NAMALWA (cell line): ENCODE results near the gene PTPRN2.

Experiments used
- DNase-seq: peaks from one replicate; pipeline ENCODE4 v3.0.0-alpha.2; 2015; ENCODE audit warnings: low spot score

The PTPRN2 gene

DNA sequence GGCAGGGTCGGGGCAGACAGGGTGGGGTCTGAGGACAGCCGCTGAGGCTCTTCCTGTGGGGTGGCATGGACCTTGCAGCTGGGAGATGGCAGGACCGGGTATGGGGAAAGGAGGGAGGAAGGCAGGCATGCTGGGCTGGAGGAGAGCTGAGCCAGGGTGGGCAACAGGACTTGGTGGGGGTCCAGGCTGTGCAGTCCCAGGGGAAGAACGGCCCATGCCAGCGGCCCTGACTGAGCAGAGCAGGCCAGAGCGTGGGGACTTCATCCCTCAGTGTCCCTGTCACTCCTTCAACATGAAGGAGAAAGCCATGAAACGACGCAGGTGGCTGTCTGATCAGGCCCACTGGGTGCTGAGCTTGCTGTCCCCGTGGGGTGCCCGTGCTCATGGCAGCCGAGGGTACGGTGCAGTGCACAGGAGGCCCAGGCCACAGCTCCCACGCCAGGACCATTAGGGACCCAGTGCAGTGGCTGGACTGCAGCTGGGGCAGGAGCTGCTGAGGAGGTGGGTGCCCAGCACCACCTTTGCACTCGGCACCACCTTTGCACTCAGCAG lies 519.6 kb downstream of the PTPRN2 start:
- no peak for DNase-seq

DNA sequence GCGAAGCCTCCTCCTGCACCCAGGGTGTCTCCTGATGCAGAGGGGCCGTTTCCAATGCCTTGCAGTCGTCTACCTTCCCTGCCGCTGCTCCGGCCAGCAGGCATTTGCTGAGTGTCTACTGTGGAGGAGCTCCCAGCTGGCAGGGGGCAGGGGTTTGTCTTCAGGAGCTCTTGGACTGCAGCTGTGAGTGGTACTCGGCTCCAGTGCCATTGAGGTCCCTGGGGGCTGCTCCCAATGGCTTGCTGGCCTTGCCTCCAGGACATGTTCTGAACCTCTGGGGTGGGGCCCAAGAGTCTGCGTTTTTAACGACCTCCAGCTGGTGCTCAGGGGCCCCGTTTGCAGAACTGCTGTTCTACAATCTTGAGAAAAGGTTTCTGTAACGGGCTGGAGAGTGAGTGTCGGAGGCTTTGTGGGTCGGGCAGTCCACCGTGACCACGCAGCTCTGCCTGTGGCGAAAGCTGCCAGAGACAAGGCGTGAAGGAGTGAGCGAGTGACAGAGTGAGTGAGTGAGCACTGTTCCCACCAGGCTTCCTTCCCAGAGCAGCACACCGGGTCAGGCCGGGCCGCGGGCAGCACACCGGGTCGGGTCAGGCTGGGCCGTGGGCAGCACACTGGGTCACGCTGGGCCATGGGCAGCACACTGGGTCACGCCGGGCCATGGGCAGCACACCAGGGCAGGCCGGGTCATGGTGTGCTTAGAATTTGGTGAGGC lies 520.2 kb downstream of the PTPRN2 start:
- no peak for DNase-seq

GRCh38 chr7:158066085-158066484 lies 521.5 kb downstream of the PTPRN2 start:
- DNase-seq: no peak

DNA sequence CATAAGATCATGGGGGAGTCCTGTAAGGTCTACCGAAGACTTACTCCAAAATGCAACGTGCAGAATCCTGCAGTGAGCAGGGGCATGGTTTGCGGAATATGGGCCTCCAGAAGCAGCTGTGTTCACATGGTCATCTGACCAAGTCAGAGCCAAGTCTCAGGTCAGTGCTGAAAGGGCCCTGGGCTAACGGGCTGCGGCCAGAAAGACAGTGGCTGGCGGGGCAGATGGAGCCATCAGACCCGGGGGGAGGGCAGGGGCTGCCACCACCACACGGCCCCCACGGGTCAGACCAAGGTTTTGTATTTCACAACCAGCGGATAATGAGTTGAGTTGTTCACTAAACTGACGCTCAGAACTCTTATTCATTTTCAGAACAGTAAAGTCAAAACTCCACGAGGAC lies 522.3 kb downstream of the PTPRN2 start:
- no peak for DNase-seq

- no peak for DNase-seq
Observed at GRCh38 chr7:158064631-158065030, 523.0 kb downstream of the PTPRN2 start.

DNA sequence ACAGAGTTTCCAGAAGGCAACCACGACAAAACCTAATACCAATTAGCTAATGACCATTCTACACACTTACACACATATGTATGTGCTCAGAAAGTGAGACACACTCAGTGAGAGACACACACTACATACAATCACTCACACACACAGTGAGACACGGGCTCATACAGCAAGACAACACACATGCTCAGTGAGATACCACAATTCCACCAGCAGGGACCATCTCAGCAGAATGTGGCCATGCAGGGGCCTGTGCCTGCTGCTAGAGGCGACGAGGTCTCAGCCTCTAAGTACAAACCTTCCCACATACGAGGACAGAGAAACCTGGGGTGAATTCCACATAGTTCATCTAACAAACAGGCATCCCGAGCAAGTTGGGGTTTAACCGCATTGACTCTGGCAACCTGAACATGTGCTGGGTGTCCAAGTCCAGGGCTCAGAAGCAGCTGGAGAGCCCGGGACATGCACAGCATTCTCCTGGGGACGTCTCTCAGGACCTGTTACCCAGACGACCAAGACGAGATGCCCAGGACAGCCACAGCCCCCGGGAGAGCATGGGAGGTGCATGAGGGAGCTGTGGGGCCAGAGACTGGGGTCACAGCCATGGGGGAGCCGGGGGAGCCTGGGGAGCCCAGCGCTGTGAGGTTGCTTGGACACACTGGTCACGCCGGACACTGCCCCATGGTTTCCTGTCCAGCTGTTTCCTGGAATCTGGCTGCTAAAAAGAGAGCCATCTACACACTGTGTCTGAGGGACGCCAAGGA lies 523.6 kb downstream of the PTPRN2 start:
- no peak for DNase-seq

GRCh38 chr7:158062661-158063060 lies 525.0 kb downstream of the PTPRN2 start:
- no peak for DNase-seq

- no peak for DNase-seq
Observed at GRCh38 chr7:158061884-158062656, 525.6 kb downstream of the PTPRN2 start.

DNA sequence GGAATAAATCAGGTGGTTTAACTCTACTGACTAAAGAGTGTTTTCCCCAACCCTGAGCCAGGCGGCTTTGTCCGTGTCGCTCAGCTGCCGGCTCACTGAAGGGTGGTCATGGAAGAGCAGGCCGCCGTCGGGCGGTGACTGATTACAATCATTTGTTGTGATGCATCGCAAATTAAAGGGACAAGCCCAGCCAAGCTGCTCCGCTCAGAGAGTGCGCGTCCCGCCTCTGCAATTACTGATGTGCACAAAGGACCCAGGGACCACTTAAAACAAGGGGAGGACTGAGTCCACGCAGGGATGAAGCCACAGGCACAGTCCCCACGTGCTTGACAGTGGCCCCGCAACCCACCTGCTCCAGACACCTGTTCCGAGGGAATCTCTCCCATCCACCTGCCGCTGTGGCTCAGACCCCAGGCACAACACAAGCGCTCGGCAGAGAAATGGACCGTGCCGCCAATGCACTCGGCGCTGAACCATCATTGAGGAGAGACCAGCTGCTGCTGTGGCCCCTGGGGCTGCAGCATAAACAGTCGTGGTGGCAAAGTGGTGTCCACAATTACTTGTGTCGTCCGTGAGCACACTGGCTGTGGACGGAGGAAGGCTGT lies 526.5 kb downstream of the PTPRN2 start:
- DNase-seq: no peak

GRCh38 chr7:158060216-158060615 lies 527.4 kb downstream of the PTPRN2 start:
- no peak for DNase-seq

DNA sequence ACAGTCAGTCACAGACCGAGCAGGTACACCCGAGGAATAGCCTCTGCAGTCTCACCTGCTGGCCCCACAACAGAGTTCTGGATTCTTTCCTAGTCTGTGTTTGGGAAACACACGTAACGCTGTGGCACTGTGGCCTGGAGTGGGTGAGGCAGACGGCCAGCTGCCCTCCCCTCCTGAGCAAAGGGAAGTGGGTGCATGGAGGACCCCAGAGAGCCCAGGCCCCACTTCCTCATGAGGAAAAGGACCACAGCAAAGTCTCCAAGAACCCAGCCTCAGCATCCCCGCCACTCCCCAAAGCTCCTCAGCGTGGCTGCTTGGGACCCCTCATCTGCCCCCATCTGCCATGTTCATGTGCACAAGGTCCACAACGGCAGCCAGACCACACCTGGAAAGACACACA lies 530.2 kb downstream of the PTPRN2 start:
- no peak for DNase-seq

GRCh38 chr7:158056761-158057160 lies 530.9 kb downstream of the PTPRN2 start:
- no peak for DNase-seq

DNA sequence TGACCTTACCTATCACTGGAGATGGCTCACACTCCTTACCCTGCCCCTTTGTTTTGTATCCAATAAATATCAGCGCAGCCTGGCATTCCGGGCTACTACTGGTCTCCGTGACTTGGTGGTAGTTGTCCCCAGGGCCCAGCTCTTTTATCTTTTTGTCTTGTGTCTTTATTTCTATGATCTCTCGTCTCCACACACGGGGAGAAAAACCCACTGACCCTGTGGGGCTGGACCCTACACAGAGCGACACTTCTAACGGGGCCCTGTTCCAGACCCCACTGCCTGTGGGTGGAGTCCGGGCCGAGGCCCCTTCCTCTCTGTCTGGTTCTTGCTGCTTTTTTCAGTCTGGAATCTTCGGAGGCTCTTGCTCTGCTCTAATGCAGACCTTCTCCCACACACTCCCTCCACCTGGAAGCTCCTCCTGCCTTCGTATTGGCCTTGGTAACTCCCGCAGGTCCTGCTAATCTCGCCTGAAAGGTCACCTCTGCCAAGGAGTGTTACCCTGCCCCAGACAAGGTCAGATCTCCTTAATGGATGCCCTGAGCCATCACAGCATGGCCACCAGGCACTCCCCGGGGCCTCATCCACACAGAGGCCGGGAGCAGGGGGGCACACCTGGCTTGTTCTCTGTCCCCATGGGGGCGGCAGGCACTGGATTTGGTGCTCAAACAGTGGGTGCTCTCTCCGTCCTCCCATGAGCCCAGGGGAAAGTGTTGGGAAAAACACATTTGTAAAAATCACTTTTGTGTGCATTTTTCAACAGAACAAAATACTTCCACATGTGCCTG lies 531.7 kb downstream of the PTPRN2 start:
- DNase-seq: no peak

DNA sequence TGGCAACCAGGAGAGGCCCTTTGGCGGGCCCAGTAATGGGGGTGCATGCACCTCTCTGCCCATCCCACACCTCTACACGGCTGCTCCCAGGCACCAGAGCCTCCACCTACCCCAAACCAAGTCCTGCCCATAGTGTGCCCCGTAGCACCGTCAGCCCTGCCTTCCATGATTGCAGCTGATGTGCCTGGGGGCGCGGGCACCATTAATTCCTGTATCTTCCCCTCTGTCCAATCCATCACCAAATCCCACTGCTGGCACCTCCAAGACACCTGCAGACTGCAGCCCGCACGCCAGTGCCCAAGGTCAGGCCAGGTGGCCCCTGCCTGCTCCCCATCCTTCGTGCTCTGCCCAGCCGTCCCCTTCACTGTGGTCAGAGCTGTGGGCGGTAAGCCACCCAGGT lies 533.0 kb downstream of the PTPRN2 start:
- no peak for DNase-seq

DNA sequence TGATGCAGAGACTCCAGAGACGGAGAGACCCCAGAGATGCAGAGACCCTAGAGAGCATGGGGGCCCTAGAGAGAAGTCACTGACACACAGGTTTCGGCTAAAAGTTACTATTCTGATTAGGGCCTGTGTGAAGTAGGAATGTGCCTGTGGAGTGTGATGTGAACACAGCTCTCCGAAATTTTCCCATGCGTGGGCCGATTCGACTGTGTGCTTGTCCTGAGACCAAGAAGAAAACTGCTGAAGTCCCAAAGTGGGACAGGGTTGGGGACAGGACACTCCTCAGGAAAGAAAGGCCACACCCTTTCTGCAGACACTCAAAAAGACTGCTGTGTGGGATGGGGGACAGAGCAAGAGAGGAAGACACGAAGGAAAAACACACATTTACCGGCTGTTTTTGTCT lies 533.5 kb downstream of the PTPRN2 start:
- no peak for DNase-seq

DNA sequence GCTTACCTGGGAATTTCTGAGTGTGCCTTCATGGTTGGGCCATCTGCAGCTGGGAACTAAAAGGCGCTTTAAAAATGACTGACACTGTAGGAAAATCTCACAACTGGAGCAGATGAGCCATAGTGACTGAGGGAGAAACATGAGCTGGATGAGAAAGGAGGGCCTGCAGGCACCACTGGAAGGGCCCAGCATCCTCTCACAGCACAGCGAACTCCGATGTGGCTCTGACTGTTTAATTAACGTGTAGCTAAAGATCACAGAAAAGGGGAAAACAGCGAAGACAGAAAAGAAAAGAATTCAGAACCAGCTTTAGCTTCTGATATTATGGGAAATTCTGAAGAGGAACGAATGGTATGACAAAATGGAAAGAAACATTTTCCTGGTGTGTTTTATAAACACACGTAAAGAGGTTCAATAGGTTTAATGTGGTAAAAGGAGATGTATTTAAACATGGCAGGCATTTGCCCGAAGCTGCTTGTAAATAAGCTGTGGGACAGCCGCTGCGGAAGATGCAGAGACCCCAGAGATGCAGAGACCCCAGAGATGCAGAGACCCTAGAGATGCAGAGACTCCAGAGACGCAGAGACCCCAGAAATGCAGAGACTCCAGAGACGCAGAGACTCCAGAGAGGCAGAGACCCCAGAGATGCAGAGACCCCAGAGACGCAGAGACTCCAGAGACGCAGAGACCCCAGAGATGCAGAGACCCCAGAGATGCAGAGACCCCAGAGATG lies 534.3 kb downstream of the PTPRN2 start:
- no peak for DNase-seq

DNA sequence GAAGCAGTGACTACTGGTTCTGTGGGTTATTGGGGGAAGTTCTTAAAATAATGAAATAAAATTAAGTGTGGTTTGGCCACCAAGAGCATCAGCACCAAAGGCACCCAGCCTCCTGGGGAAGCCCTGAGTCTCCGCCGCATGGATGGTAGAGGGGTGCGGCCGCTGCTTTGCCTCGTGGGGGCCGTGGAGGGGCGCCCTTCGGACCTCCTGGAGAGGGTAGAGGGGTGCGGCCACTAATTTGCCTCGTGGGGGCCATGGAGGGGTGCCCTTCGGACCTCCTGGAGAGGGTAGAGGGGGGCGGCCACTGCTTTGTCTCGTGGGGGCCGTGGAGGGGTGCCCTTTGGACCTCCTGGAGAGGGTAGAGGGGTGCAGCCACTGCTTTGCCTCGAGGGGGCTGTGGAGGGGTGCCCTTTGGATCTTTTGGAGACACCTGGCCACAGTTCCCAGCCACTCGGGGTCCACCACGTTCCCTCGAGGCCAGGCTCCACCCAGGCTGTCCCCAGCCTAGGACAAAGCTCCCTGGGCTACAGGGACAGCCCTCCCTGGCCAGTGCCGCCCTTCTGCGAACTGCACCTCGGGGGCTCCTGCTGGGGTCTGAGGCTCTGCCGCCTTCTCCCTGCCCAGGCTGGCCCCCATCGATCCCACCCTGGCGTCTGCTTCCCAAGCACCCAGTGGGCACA lies 535.1 kb downstream of the PTPRN2 start:
- no peak for DNase-seq

DNA sequence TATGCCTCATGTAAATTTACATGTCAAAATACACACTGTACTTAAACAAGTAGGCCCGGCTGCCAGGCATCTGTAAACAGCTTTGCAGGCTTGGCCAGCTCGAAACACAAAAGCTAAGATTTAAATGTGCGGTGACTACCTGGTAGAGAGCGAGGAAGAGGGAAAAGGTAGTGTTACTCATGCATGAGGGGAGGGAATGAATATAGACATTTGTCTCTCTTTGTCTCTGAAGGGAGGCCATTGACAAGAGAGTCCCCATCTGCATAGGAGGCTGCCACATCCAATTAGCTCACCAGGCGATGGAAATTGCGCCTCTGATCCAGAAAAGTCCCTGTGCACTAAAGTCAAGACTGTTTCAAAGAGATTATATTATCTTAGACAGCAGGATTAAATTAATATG lies 535.8 kb downstream of the PTPRN2 start:
- DNase-seq: no peak

DNA sequence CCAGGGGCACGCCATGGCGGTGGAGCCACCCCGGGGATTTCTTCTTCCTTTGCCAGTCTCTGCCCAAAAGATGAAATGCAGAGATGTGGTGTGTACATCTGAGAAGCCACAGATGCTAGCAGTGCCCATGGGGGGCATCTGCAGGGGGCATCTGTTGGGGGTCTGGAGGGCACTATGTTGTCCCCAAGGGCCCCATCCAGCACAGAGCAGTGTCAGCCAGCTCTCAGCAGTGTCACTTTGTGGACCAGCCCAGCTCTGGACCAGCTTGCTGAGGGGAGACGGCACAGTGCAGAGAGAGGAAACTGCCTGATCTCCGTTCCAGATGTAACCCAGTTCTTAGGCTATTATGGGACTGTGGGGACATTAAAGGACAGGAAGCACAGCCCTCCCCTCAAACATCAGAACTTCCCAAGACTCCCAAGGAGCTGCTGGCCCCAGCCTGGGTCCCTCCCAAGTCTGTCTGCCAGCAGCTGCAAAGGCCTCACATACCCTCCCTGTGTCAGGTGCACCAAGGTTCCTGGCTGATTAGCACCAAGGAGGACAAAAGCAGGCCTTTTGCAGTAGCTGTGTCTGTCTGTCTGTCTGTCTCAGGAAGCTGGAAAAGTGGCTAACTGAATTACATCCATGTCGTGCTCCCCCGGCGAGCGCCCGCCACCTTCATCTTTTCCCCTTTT lies 536.5 kb downstream of the PTPRN2 start:
- no peak for DNase-seq
